ENCODE results near the gene UBAC2.

Gene UBAC2

GRCh38 chr13:99305566-99305965 is 104.9 kb downstream of the UBAC2 start:
- TF ChIP-seq, protein P1, sequence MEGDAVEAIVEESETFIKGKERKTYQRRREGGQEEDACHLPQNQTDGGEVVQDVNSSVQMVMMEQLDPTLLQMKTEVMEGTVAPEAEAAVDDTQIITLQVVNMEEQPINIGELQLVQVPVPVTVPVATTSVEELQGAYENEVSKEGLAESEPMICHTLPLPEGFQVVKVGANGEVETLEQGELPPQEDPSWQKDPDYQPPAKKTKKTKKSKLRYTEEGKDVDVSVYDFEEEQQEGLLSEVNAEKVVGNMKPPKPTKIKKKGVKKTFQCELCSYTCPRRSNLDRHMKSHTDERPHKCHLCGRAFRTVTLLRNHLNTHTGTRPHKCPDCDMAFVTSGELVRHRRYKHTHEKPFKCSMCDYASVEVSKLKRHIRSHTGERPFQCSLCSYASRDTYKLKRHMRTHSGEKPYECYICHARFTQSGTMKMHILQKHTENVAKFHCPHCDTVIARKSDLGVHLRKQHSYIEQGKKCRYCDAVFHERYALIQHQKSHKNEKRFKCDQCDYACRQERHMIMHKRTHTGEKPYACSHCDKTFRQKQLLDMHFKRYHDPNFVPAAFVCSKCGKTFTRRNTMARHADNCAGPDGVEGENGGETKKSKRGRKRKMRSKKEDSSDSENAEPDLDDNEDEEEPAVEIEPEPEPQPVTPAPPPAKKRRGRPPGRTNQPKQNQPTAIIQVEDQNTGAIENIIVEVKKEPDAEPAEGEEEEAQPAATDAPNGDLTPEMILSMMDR (IDR thresholded peaks at IDR 0.05; ENCODE audit: borderline replicate concordance, extremely low read depth, low read length, poor library complexity, severe bottlenecking): no peak
- no peak for TF ChIP-seq EZH2 (IDR thresholded peaks at IDR 0.05; ENCODE audit: borderline replicate concordance, low read depth, low read length, severe bottlenecking)
- ATAC-seq (ENCODE audit: insufficient read depth, low read depth) (no peak), DNase-seq (no peak)
- Histone ChIP-seq H3K4me2 (ENCODE audit: insufficient read depth, low read length) (no peak overlapping the region), H3K4me3 (ENCODE audit: low read depth in 1 of 2, low read length in 2 of 2) (no peak overlapping the region), H3K79me2 (ENCODE audit: insufficient read depth, low read length) (peaks cover 8% of the 10 kb centered on the region), H3K4me1 (ENCODE audit: insufficient read depth, low read length) (no peaks in the 10 kb centered on the region), H4K20me1 (ENCODE audit: insufficient read depth, low read length) (peaks cover 6% of the 10 kb centered on the region; the same call in 1 of the 2 replicates), H2AFZ (ENCODE audit: low read depth, low read length) (no peak overlapping the region), H3K9me3 (ENCODE audit: insufficient read depth, low read length, severe bottlenecking) (no peaks in the 10 kb centered on the region), H3K36me3 (ENCODE audit: insufficient read depth, low read length) (peaks cover 29% of the 10 kb centered on the region), H3K27me3 (ENCODE audit: insufficient read depth, low read length, poor library complexity) (no peaks in the 10 kb centered on the region), H3K27ac (ENCODE audit: low read length) (no peak overlapping the region), H3K9ac (ENCODE audit: low read depth, low read length) (no peak overlapping the region)

GRCh38 chr13:99307247-99307646 is 106.6 kb downstream of the UBAC2 start, which contains the start of gene GPR183:
Gene GPR183, minus strand, starts transcription at chr13:99307399. Its CDS starts 11,254 bp downstream, at chr13:99296145.
- Histone ChIP-seq H3K79me2 (ENCODE audit: insufficient read depth, low read length) (peaks cover 8% of the 10 kb centered on the region), H3K4me3 (ENCODE audit: low read depth in 1 of 2, low read length in 2 of 2) (no peak within 1 kb of the TSS), H3K9me3 (ENCODE audit: insufficient read depth, low read length, severe bottlenecking) (no peaks in the 10 kb centered on the region), H3K4me1 (ENCODE audit: insufficient read depth, low read length) (no peaks in the 10 kb centered on the region), H4K20me1 (ENCODE audit: insufficient read depth, low read length) (peaks cover 6% of the 10 kb centered on the region), H3K9ac (ENCODE audit: low read depth, low read length) (no peak within 1 kb of the TSS), H3K36me3 (ENCODE audit: insufficient read depth, low read length) (peaks cover 35% of the 10 kb centered on the region), H3K4me2 (ENCODE audit: insufficient read depth, low read length) (no peak within 1 kb of the TSS), H2AFZ (ENCODE audit: low read depth, low read length) (no peak within 1 kb of the TSS), H3K27me3 (ENCODE audit: insufficient read depth, low read length, poor library complexity) (no peaks in the 10 kb centered on the region), H3K27ac (ENCODE audit: low read length) (no peak within 1 kb of the TSS)
- no peak for ATAC-seq (ENCODE audit: insufficient read depth, low read depth)
- DNase-seq: no peak
- TF ChIP-seq EZH2 (IDR thresholded peaks at IDR 0.05; ENCODE audit: borderline replicate concordance, low read depth, low read length, severe bottlenecking): no peak
- TF ChIP-seq, protein P1 (IDR thresholded peaks at IDR 0.05; ENCODE audit: borderline replicate concordance, extremely low read depth, low read length, poor library complexity, severe bottlenecking): no peak

DNA sequence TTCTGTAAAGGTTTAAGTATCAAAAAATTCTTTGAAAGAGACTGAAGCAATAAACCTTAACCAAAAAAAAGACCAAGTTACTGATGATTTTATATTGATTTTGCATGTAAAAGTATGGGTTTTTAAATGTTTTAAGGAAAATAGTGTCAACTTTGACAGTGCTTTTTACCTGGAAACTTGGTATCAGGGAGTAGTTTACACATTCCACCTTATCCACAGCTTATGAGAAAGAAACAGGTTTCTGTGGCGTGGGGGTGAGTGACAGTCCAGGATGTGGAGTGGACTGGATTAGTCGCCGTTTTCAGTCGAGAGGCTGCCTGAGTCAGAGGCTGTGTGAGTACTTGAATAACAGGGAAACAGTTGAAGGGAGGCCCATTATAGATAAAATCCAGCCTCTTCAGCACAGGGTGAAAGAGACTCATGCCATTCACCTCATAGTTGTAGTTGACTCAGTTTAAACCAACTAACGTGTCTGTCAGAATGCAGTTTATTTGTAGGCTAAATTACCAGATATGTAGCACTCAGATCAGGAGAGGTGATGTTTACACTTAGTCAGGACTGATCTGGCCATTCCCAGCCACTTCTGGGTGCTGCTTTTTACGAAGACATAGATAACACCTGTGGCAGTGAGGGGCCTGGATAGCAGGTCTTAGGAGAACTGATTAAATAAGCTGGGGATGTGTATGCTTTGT is 107.1 kb downstream of the UBAC2 start:
- Histone ChIP-seq H3K27me3 (ENCODE audit: insufficient read depth, low read length, poor library complexity) (no peaks in the 10 kb centered on the region), H2AFZ (ENCODE audit: low read depth, low read length) (no peak overlapping the region), H3K4me2 (ENCODE audit: insufficient read depth, low read length) (no peak overlapping the region), H3K4me1 (ENCODE audit: insufficient read depth, low read length) (no peaks in the 10 kb centered on the region), H3K4me3 (ENCODE audit: low read depth in 1 of 2, low read length in 2 of 2) (no peak overlapping the region), H4K20me1 (ENCODE audit: insufficient read depth, low read length) (peaks cover 10% of the 10 kb centered on the region), H3K9ac (ENCODE audit: low read depth, low read length) (no peak overlapping the region), H3K27ac (ENCODE audit: low read length) (no peak overlapping the region), H3K79me2 (ENCODE audit: insufficient read depth, low read length) (peaks cover 10% of the 10 kb centered on the region), H3K36me3 (ENCODE audit: insufficient read depth, low read length) (peaks cover 34% of the 10 kb centered on the region), H3K9me3 (ENCODE audit: insufficient read depth, low read length, severe bottlenecking) (no peaks in the 10 kb centered on the region)
- DNase-seq (no peak), ATAC-seq (ENCODE audit: insufficient read depth, low read depth) (no peak)
- no peak for TF ChIP-seq EZH2 (IDR thresholded peaks at IDR 0.05; ENCODE audit: borderline replicate concordance, low read depth, low read length, severe bottlenecking)
- TF ChIP-seq, protein P1 (IDR thresholded peaks at IDR 0.05; ENCODE audit: borderline replicate concordance, extremely low read depth, low read length, poor library complexity, severe bottlenecking): no peak

Data from DND-41 (cell line).